Measurements from ENCODE around the gene PPP1R15B.

The PPP1R15B gene

GRCh38 chr1:204450461-204451257 lies 39.0 kb upstream of the PPP1R15B start:
- H3K36me3 ChIP-seq: no peaks in the 10 kb centered on the region; the same call in none of the 2 replicates
- DNase-seq: peak; percentile 58
- TF ChIP-seq CTCF (IDR thresholded peaks at IDR 0.05; ENCODE audit: low read depth, low read length): peak; percentile 24; the same call in 1 of the 2 replicates

GRCh38 chr1:204449678-204450280 lies 38.2 kb upstream of the PPP1R15B start:
- TF ChIP-seq CTCF (IDR thresholded peaks at IDR 0.05; ENCODE audit: low read depth, low read length): 0 out of 2 replicates have a peak, but pooled peaks have one; percentile 8
- H3K9me3 ChIP-seq (ENCODE audit: severe bottlenecking): no peaks in the 10 kb centered on the region
- no peak for DNase-seq
- no peaks in the 10 kb centered on the region; the same call in none of the 2 replicates for H3K36me3 ChIP-seq
- H3K4me3 ChIP-seq (ENCODE audit: low read depth, low read length): no peak overlapping the region
- H3K27ac ChIP-seq: no peak overlapping the region
- no peaks in the 10 kb centered on the region for H3K27me3 ChIP-seq (ENCODE audit: insufficient read depth, low read depth, severe bottlenecking)

More at GRCh38 chr1:204450461-204451257, 39.0 kb upstream of the PPP1R15B start:
- Histone ChIP-seq H3K27me3 (ENCODE audit: insufficient read depth, low read depth, severe bottlenecking) (no peaks in the 10 kb centered on the region), H3K4me3 (ENCODE audit: low read depth, low read length) (no peak overlapping the region), H3K27ac (no peak overlapping the region), H3K9me3 (ENCODE audit: severe bottlenecking) (no peaks in the 10 kb centered on the region)

GRCh38 chr1:204448991-204449677 lies 37.5 kb upstream of the PPP1R15B start:
- no peaks in the 10 kb centered on the region for H3K27me3 ChIP-seq (ENCODE audit: insufficient read depth, low read depth, severe bottlenecking)
- H3K9me3 ChIP-seq (ENCODE audit: severe bottlenecking): no peaks in the 10 kb centered on the region
- DNase-seq: no peak
- no peaks in the 10 kb centered on the region; the same call in 1 of the 2 replicates for H3K36me3 ChIP-seq
- no peak overlapping the region for H3K4me3 ChIP-seq (ENCODE audit: low read depth, low read length)
- TF ChIP-seq CTCF (IDR thresholded peaks at IDR 0.05; ENCODE audit: low read depth, low read length): no peak
- no peak overlapping the region for H3K27ac ChIP-seq

- DNase-seq: no peak
- no peak for TF ChIP-seq CTCF (IDR thresholded peaks at IDR 0.05; ENCODE audit: low read depth, low read length)
- H3K9me3 ChIP-seq (ENCODE audit: severe bottlenecking): no peaks in the 10 kb centered on the region
- no peaks in the 10 kb centered on the region for H3K36me3 ChIP-seq
- no peak overlapping the region for H3K4me3 ChIP-seq (ENCODE audit: low read depth, low read length)
- H3K27ac ChIP-seq: no peak overlapping the region
- no peaks in the 10 kb centered on the region for H3K27me3 ChIP-seq (ENCODE audit: insufficient read depth, low read depth, severe bottlenecking)
Measured at GRCh38 chr1:204448344-204448964, 36.8 kb upstream of the PPP1R15B start.

- H3K36me3 ChIP-seq: no peaks in the 10 kb centered on the region
- no peak for TF ChIP-seq CTCF (IDR thresholded peaks at IDR 0.05; ENCODE audit: low read depth, low read length)
- no peaks in the 10 kb centered on the region for H3K27me3 ChIP-seq (ENCODE audit: insufficient read depth, low read depth, severe bottlenecking)
- no peaks in the 10 kb centered on the region for H3K9me3 ChIP-seq (ENCODE audit: severe bottlenecking)
- no peak overlapping the region for H3K4me3 ChIP-seq (ENCODE audit: low read depth, low read length)
- H3K27ac ChIP-seq: no peak overlapping the region; the same call in 1 of the 2 replicates
- DNase-seq: no peak
Measured at GRCh38 chr1:204447736-204448135, 36.1 kb upstream of the PPP1R15B start.
